HG03439 (cell line): ENCODE data around the gene NOL12.
"Not testable (repeated sequence)": the region's sequence is repeated elsewhere in the genome, so short reads cannot be mapped to it uniquely, and the experiment has no call there.

Experiments
- ATAC-seq: cut with Tn5 transposase; IDR thresholded peaks from one replicate; pipeline ENCODE4 v1.9.1; 2021; ENCODE audit warnings: mild to moderate bottlenecking, moderate library complexity; ENCODE audit not compliant: unreplicated experiment

NOL12 gene

DNA sequence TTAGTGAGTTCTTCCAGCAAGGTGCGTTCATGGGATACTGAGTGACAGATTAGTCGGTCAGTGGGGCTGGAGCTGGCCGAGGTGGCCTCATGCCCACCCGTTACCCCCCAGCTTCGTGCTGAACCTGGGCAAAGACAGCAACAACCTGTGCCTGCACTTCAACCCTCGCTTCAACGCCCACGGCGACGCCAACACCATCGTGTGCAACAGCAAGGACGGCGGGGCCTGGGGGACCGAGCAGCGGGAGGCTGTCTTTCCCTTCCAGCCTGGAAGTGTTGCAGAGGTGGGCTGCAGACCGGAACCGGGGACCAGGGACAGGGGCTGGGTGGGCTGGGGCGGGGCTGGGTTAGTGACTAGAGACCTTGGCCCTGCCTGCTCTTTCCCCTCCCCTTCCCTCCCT, 7.8 kb upstream of the NOL12 start:
- ATAC-seq: no peak

DNA sequence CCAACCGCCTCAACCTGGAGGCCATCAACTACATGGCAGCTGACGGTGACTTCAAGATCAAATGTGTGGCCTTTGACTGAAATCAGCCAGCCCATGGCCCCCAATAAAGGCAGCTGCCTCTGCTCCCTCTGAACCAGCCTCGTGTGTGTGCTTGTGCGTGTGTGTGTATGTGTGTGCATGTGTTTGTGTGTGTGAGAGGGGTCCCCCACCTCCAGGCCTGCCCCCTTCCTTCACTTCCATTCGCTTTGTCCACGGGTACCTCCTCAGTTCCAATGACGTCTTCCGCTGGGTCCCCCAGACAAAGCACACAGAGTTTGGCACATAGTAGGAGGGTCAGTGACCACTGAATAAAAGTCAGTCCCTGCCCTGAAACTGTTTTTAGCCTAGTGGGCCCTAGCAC, 6.5 kb upstream of the NOL12 start:
- ATAC-seq: no peak

DNA sequence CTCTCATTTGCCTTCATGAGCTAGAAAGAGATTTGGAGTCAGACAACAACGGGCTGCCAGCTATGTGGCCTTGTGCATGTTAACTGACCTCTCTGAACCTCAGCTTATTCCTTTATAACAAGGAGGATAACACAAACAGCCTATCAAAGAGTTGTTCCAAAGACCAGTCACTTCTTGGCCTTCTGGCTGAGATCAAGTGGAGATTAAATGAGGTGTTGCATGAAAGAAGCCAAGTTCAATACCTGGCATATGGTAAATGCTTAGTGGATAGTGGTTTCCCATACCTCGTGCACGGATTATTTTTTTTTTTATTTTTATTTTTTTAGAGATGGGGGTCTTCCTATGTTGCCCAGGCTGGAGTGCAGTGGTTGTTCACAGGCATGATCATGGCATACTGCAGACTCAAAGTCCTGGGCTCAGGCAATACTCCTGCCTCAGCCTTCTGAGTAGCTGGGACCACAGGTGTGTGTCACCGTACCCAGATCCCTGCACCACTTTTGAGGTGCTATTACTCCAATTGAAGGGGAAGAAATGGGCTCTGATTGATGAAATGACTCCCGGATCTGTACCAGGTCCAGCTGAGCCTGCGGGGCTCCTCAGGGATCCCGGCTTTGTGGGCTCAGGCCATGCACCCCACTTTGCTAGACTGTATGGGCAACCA, 5.8 kb upstream of the NOL12 start:
- no peak for ATAC-seq

DNA sequence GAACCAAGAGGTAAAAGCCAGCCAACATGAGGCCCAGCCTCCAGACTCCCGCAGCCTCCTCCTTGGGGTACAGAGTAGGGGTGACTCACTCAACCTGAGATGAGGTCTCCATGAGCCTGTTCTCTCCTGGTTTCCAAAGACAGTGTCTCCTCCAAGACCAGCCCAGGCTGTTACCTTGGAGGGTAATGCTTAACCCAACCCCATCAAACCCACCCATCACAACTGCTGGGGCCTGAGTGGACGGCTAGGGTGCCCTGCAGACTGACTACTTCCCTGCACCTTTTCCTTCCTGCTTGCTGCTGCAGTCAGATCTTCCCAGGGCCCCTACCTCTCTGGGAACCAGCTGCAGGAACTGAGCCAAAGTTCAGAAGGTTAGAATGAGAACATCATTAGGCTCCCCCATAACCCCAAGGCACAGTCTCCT, 5.1 kb upstream of the NOL12 start:
- ATAC-seq: no peak

DNA sequence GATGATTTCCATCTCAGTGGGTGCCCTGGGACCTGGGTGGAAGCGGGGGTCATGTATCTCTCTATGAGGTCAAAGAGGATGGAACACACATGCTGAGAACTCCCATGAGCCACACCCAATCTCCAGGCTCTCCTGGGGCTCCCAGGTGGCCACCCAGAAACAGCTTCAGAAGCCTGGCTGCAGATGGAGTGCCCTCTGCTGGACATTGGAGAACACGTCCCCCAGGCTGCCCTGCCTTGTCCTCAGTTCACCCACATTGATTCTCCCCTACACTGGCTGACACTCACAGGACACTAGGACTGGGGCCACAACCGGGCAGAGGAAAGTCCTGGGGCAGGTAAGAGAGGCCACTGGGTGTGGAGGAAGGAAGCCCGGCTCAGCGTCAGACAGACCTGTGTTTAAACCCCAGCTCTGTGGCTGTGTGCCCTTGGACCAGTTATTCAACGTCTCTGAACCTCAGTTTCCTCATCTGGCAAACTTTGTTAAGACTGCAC, 4.5 kb upstream of the NOL12 start:
- no peak for ATAC-seq

DNA sequence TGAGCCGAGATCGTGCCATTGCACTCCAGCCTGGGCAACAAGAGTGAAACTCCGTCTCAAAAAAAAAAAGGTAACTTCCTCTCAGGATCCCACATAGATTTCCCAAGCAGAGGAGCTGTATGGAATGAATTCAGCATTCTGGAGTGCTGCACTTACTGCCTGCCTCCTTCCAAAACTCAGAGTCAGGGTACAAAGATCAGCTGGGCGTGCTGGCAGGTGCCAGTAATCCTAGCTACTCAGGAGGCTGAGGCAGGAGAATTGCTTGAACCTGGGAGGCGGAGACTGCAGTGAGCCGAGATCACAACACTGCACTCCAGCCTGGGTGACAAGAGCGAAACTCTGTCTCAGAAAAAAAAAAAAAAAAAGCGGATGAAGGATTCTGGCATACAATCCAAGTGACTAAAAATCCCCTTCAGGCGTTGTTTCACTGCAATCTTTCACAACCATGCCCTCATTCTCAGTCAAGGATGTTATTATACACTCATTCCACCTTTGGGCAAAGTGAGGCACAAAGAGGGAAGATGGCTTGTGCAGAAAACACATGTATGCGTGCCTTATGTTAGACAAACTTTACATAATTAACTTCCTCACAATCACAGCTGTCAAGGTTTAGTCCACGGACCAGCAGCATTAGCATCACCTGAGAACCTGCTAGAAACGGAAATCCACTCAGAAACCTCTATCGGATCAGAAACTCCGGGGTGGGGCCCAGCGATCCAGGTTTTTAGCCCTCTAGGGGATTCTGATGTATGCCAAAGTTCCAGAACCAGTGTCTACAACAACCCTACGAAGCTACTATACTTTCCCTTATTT, 1.1 kb upstream of the NOL12 start:
- no peak for ATAC-seq

DNA sequence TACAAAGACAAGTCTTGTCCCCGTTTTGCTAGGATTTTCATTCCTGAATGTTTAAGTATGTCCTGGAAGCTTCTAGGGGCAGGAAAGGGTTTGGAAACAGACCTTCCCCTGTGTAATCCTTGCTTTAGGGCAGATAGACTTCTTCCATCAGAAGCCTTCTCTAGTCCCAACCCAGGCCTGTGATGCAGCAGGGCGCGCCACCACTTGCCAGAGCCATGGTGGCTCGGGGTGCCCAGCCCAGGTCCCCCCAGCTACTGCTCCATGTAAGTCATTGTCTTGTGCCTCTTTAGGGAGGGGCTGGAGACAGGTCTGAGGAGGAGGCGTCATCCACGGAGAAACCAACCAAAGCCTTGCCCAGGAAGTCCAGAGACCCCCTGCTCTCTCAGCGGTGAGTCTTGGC, 4.3 kb downstream of the NOL12 start:
- ATAC-seq: no peak

DNA sequence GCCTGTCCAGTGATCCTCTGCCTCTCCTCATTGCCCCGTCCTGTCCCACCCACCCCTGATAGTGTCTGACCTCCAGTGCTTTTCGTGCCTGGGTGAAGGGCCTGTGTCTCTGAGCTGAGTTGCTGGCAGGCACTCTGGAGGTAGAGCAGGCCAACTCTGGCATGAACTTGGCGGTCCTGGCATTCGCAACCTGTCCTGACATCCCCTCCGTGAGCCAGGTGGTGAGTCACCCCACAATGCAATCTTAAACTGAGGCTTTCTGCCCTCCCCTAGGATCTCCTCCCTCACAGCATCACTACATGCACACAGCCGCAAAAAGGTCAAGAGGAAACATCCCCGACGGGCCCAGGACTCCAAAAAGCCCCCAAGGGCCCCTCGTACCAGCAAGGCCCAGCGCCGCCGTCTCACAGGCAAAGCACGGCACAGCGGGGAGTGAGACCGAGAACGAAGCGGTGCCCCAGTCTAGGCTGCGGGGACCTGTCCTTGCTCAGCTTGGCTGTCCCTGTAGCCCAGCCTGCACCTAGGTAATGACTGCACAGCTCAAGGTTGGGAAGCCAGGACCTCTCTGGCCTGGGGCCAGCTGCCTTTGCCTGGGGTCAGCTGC, 4.9 kb downstream of the NOL12 start:
- no peak for ATAC-seq

DNA sequence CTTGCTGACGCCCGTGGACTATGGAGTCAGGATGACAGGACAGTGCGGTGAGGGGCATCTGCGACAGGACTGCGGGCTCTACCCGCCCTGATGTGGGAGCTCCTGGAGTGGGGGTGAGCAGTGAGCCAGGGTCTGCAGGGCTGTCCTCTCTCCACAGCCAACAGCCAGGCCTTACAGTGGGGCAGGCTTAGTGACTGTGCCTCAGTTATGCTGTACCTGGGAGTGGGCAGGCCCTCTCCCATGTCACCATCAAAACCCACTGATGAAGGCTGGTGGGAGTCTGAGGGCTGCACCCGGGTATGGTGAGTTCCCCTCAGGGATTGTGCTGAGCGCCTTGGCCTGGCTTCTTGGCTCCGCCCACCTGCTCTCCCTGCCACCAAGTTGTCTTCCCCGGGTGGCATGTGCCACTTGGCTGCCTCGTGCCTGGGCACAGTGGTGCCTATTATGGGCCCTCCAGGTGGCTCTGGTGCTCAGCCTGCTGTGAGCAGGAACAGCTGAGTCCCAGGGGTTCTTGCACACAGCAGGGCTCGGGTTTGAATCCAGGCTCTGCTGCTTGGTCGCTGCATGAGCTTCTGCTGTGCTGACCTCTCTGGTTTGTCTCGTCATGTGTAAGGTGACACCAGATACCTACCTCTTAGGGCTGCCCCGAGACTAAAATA, 6.6 kb downstream of the NOL12 start:
- no peak for ATAC-seq

DNA sequence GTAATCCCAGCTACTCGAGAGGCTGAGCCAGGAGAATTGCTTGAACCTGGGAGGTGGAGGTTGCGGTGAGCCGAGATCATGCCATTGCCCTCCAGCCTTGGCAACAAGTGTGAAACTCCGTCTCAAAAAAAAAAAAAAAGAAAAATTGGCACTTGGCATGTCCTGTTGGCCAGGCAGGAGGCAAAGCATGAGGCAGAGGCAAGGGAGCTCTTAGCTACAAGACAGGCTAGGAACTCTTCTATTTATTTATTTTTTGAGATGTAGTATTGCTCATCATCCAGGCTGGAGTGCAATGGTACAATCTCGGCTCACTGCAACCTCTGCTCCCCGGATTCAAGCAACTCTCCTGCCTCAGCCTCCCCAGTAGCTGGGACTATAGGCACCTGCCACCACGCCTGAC, 8.0 kb downstream of the NOL12 start:
- not testable (repeated sequence) for ATAC-seq

DNA sequence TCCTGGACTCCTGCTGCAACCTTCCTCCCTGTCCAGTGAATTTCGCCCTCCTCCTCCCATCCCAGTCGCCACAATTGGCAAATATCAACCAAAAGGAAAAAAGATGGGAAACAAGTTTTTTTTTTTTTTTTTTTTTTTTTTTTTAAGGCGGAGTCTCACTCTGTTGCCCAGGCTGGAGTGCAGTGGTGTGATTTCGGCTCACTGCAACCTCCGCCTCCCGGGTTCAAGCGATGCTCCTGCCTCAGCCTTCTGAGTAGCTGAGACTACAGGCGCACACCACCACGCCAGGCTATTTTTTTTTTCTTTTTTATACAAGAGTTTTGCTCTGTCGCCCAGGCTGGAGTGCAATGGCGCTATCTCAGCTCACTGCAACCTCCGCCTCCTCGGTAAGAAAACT, 10.1 kb downstream of the NOL12 start:
- ATAC-seq: not testable (repeated sequence)

DNA sequence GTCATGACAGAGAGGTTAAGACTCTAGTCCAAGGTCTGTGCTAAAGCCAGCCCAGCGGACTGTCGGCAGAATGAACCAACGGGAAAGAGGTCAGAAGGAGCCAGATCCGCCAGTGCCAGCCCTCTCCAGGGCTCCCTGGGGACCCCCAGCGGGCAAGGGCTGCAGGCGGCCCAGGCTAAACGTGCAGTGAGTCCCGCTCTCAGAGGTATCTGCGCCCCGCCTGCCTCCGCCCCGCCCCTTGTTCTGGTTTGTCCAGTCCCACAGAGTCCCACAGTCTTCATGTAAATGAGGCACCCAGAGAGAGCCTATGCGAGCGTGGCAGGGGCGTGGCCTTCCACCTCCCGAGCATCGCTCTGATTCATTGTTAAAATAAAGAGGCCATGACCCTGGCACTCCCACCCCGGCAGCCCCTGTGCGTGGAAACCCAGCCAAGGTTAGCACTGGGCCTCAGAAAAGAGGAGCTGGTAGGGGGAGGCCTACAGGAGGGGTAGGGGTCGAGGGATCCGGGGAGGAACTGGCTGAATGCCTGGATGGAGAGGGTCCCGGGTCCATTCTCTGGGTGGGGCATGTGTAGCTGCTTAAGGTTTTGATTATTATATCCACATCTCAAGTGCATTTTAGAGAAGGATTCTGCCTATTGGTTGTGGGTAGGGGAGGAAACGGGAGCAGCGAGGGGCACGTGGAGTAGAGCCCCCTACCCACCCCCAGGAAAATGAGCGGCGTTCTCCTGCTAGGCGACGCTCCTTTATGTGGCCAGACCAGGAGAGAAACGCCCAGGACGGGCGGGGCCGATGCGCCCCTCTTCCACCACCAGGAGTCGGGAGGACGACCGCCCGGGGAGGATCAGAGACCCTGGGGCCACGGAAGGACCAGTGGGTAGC, 10.8 kb downstream of the NOL12 start, which contains the start of gene TRIOBP:
Gene TRIOBP, plus strand, starts transcription at position 392 of the 881 bp plus-strand sequence. CDS start 4,318 bp downstream, outside the sequence.
- ATAC-seq: peak; percentile 73

DNA sequence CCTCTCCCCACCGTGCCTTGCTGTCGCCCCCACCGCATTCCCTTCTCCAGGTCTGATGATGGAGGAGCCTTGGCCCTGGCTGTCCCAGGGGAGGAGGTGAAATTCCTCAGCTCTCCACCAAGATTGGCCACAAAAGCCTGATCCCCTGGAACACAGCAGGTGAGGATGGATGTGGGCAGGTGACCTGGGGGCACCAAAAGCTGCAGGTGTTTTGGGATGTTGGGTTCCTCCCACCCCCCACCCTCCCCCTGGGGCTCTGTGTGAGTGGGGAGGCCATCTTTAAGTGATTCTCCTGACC, 11.3 kb downstream of the NOL12 start:
- no peak for ATAC-seq

DNA sequence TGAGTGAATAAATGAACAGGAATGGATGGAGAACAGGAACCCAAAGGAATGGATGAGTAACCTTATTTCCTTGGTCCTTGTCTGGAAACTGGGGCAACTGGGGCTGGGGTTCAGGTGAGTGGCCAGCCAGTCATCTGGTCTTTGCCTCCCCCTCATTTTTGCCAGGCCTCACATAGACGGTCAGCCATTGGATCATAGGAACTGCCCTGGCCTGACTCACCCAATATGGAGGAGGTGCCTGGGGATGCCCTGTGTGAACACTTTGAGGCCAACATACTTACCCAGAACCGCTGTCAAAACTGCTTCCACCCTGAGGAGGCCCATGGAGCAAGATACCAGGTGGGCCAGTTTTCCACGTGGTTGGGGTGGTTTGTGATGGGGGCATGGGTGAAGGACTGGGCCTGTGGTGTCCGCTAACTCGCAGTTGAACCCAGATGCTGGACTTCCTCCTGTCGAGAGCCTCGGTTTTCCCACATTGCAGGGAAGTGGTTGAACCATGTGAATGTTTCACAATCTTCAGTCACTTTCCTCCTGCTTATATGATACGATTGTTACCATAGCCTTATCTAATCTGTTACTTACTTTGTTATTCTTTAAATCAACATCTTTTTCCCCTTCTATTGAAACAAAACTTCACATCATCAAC, 15.1 kb downstream of the NOL12 start:
- no peak for ATAC-seq

DNA sequence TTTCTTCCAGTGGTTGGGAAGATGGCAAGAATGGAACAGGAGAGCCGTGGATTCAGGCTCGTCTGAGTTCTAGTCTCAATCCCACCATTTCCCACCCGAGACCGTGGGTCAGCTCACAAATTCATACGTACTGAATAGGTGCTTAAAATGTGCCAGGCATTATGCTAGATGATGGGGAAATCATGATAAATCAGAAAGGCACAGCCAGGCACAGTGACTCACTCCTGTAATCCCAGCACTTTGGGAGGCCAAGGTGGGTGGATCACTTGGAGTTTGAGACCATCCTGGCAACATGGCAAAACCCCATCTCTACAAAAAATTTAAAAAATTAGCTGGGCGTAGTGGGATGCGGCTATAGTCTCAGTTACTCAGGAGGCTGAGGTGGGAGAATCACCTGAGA, 17.8 kb downstream of the NOL12 start:
- no peak for ATAC-seq

DNA sequence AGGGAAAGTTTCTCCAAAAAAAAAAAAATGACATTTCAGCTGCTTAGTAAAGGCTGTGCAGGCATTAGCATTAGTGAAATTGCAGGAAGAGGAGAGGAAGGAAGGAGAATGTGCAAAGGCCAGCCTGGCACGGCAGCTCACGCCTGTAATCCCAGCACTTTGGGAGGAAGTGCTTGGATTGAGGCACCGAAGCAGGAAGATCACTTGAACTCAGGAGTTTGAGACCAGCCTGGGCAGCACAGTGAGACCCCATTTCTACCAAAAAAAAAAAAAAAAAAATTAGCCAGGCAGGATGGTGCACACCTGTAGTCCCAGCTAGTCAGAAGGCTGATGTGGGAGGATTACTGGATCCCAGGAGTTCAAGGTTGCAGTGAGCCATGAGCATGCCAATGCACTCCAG, 18.5 kb downstream of the NOL12 start:
- no peak for ATAC-seq

DNA sequence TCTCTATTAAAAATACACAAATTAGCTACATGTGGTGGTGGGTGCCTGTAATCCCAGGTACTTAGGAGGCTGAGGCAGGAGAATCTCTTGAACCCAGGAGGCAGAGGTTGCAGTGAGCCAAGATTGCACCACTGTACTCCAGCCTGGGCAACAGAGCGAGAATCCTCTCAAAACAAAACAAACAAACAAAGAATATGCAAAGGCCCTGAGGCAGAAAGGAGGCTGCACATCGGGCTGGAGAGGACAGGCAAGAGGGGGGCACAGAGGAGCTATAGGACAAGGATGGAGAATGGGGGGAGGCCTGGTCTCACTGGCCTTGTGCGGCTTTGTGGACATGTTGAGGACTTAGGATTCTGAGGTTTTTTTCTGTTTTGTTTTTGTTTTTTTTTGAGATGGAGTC, 19.1 kb downstream of the NOL12 start:
- ATAC-seq: no peak

DNA sequence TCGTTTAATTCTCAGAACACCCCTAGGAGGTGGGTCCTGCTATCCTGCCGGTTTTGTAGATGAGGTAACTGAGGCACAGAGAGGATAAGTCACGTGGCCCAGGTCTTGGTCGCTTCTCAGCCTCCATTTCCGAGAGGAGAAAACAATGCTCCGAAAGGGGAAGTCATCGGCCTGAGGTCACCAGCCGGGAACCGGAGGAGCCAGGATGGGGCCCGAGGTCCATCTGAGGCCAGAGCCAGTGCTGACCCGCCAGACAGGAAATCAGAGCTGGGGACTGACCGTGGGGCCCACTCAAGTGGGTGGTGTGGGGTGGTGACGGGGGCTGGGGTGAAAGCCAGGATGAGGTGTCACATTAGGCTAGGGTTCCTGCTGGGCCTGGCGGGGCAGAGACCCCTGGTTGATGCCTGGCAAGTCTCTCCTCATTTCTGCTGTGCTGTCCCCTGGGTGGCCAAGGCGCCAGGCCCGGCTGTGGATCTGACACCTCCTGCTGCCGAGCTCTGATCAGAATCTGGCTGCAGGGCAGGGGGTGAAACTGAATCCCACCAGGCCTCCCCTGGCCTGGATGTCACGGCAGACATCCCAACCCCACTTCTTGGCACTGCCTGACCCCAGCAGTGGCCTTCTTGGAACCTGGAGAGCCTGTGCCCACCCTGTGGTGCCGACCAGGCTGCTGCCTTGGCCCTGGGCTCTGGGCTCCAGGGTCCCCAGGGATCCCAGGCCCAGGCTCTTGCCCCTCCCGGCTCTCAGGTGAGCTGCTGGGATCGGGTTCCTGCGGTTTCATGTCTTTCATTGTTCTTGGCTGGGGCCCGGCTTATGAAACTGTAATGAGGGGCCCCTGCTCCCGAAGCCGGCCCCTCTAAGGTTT, 22.7 kb downstream of the NOL12 start:
- ATAC-seq: no peak

DNA sequence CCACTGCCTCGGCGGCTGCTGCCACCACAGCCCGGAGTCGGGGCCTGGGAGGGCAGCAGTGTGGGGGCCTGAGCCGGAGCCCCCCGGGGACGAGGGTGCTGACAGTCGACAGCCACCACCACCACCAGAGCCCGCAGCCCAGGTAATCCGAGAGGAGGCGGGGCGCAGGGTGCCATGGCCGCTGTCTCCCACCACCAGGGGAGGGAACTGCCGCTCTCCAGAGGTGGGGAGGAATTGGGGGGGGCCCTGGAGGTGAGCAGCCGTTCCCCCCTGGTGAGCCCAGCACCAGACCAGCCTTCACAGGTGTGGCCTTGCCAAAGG, 23.3 kb downstream of the NOL12 start:
- no peak for ATAC-seq
